ENCODE measurements around the gene CD6. TPM values are rescaled to one million over a fixed set of nuclear protein-coding genes. Genes with fewer than 3 reads are reported as not detected.
"Not testable (repeated sequence)": the region's sequence is repeated elsewhere in the genome, so short reads cannot be mapped to it uniquely, and the experiment has no call there.

Gene CD6
- total RNA-seq, 2 donors from 2014 or later: 0.43 to 0.93 TPM

DNA sequence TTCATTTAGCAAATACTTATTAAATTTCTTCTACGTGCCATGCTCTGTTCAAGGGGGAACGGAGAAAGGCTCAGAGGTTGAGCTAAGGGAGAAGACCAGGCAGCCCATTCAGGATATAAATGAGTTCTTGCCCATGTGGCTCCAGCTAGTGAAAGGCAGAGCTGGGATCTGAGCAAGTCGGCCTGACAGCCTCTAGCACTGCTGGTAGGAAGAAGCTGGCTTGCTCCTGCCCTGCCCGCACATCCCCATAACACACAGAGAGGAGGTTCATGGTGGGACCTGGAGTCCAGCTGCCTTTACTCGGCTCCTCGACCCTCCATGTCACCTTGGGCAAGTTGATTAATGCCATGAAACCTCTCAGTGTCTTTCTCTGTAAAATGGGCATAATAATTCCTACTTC, 21.5 kb upstream of the CD6 start:
- intact Hi-C loops (cut with DNase I): no loop called here
- no peak for DNase-seq (ENCODE audit: low spot score)

GRCh38 chr11:60950933-60951605, 20.4 kb upstream of the CD6 start:
- DNase-seq (ENCODE audit: low spot score): peak; percentile 88
- intact Hi-C loops (cut with DNase I): no loop called here

GRCh38 chr11:60951606-60951903, 19.9 kb upstream of the CD6 start:
- intact Hi-C loops (cut with DNase I): no loop called here
- no peak for DNase-seq (ENCODE audit: low spot score)

DNA sequence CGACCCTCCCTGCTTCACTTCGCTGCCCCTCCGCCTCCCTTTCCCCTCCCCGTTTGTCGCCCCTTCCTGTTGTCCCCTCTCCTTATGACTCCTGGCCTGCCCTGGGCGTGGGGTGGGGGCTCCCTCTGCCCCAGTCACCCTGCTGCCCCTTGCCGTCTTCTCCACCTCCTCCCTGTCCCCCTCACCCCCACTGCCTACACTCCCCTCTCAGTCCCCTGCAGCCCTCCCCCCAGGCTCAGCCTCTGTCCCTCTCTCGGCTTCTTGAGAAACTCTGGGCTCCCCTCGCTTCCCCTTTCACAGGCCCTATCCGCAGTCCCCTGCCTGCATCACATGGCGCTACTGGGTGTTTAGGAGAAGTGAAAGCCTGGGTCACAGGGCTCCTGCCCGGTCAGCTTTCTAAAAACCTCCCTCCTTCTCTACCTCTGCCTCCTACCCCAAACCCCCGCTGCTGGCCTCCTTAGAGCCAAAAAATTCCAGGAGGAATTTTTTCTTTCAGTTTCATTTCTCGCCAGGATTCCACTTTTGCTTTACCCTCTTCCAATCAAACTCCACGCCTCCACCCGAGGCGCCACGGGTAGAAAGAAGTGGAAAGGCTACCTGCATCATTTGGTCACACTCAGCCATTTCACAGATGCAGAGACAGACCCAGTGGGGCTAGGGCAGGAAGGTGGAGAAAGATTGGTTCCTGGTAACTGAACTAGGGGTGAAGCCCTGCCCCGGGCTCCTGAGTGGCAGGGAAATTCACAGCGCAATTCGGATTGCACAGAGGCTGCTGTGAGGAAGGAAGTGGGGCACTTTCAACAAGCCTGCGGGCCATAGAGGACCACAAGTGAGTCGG, 19.4 kb upstream of the CD6 start, which contains the start of gene SLC15A3:
TSS of gene SLC15A3 (minus strand) at position 273 of the 838 bp plus-strand sequence. CDS start 625 bp downstream, outside the sequence.
- peak; percentile 92 for DNase-seq (ENCODE audit: low spot score)
- intact Hi-C loops (cut with DNase I): no loop called here

GRCh38 chr11:60952742-60953170, 18.7 kb upstream of the CD6 start:
- intact Hi-C loops (cut with DNase I): no loop called here
- DNase-seq (ENCODE audit: low spot score): no peak

- no peak for DNase-seq (ENCODE audit: low spot score)
- intact Hi-C loops (cut with DNase I): no loop called here
These were observed 17.7 kb upstream of the CD6 start for GRCh38 chr11:60953781-60954180.

DNA sequence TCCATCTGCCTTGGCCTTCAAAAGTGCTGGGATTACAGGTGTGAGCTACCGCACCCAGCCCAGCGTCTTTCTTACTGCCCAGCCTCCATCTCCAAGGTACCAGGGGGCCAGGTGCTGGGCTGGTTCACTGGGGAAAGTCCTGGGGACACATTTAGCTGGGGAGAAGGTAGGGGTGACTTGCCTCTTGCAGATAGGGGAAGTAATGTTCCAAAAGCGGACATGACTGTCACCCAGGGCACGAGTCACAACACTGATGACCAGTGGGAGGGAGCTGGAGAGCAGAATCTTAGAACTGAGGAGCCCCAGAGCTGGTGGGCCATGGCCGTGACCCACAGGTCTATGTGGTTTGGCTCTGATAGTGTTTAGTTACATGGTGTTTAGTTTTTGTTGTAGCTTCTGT, 17.1 kb upstream of the CD6 start:
- no peak for DNase-seq (ENCODE audit: low spot score)
- intact Hi-C loops (cut with DNase I): no loop called here

- no peak for DNase-seq (ENCODE audit: low spot score)
- intact Hi-C loops (cut with DNase I): no loop called here
These were observed 15.9 kb upstream of the CD6 start for GRCh38 chr11:60955571-60955970.

DNA sequence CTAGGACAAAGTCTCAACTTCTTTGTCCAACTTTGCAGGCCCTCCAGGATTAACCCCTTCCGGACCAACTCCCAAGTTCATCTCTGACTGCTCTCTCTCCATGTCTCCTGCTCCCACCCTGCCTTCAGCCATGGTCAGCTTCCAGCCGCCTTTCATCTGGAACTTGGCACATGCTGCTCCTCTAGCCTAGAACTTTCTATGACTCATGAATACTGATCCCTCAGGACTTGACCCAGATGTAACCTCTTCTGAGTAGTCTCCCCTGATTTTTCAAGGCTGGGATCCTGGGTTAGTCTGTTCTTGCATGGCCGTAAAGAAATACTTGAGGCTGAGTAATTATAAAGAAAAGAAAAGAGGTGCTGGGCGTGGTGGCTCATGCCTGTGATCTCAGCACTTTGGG, 14.3 kb upstream of the CD6 start:
- intact Hi-C loops (cut with DNase I): no loop called here
- no peak for DNase-seq (ENCODE audit: low spot score)

- DNase-seq (ENCODE audit: low spot score): no peak
- intact Hi-C loops (cut with DNase I): no loop called here
These were observed 12.0 kb upstream of the CD6 start for GRCh38 chr11:60959431-60959830.

GRCh38 chr11:60960405-60960804, 11.1 kb upstream of the CD6 start:
- intact Hi-C loops (cut with DNase I): loop anchor here in 1 of 2 donors (10.0 kb wide), 1 partner anchor 184 kb away; no protein-coding TSS in a partner anchor

DNA sequence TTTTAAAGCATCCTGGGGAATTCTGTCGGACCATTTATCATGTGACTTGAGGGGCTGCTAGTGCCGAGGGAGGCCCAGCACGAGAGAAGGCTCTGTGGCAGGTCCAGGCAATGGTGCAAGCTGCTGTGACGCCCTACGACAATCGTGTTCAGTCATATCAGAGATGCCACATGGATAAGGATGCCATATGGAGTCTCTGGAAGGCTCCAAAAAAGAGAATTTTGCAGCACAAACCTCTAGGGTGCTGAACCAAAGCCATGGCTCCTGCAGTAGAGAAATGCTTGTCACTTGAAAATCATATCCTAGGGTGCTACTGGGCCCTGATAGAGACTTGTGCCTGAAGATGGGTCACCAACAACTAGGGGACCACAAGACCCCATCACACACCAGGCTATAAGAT, 6.7 kb upstream of the CD6 start:
- DNase-seq (ENCODE audit: low spot score): no peak
- intact Hi-C loops (cut with DNase I): loop anchor here in 1 of 2 donors (10.0 kb wide), 1 partner anchor 180 kb away; no protein-coding TSS in a partner anchor

More at GRCh38 chr11:60960405-60960804, 11.1 kb upstream of the CD6 start:
- DNase-seq (ENCODE audit: low spot score): no peak

GRCh38 chr11:60966890-60967289, 4.6 kb upstream of the CD6 start:
- no peak for DNase-seq (ENCODE audit: low spot score)
- intact Hi-C loops (cut with DNase I): loop anchor here in 1 of 2 donors (10.0 kb wide), 1 partner anchor 178 kb away; no protein-coding TSS in a partner anchor

GRCh38 chr11:60968223-60968622, 3.3 kb upstream of the CD6 start:
- intact Hi-C loops (cut with DNase I): loop anchor here in 1 of 2 donors (10.0 kb wide), 1 partner anchor 177 kb away; no protein-coding TSS in a partner anchor
- DNase-seq (ENCODE audit: low spot score): no peak

DNA sequence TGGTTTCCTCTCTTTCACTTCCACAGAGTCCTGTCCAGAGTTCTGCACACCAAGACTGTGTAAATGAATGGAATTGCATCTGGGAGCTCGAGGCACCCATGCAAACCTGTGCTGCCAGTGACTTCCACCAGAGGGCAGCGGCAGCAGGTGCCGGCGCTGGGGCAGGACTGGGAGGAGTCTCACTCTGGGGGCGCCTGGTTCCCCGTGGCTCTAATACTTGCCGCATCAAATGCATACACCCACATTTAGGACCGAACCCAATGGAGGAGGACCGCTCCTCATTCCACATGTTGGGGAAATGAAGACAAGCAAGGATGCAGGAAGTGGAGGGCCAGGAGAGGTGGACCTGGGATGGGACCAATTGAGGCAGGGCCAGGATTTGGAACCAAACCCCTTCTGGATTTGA, 1.1 kb upstream of the CD6 start:
- intact Hi-C loops (cut with DNase I): no loop called here
- DNase-seq (ENCODE audit: low spot score): peak; percentile 87

DNA sequence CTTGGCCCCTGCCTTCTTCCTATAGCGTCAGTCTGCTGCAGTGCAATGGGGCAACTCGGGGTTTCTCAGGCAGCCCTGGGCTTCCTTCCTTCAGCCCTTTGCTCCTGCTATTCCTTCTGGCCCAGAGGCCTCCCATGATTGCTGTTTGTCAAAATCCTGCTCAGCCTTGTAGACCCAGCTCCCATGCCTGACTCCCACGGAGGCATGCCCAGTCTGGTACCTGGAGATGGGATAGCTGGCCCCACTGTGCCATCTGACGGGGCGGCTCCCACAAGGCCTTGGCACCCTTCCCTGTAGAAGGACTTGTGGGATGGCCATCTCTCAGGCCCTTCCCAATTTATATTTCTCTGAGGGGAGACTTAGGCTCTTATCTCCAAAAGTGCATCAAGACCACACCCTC, 590 bp upstream of the CD6 start:
- intact Hi-C loops (cut with DNase I): no loop called here
- no peak for DNase-seq (ENCODE audit: low spot score)

DNA sequence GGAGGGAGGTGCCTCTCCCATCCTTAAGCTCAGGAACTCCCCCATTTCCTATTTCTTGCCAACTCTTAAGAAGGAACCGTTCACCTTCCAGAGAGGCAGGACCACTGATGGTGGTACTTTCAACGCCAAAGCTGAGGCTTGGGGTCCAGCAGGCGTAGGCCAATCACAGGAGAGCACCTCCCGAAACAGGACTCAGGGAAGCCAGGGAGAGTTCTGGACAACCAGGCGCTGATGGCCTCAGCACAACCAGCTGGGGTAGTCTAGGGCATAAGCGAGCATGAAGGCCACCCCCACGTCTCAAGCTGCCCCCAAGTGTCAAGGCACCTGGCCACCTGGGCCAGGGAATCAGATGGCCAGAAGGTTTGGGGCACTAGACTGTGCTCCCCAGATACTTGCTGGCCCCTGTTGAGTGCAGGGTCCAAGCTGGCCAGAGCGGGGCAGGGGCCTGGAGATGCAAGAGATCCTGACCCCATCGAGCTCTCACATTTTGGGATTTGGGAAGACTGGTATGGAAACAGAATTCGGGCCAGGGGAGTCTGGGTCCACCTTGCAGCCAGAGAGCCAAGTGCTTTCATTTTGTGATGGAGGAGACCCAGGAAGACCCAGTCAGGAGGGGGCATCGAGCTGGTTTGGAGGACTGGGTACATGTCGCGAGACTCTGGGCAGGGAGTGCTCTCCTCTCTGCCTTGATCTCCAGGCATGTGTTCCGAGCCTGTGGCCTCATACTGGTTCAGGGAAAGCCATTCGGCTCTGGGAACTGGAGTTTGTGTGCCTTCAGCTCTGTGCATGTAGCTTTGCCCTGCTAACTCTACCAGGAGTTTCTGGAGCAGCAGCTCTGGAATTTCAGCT, 926 bp downstream of the CD6 start:
- DNase-seq (ENCODE audit: low spot score): no peak
- intact Hi-C loops (cut with DNase I): no loop called here

- intact Hi-C loops (cut with DNase I): no loop called here
- no peak for DNase-seq (ENCODE audit: low spot score)
These were observed 2.2 kb downstream of the CD6 start for GRCh38 chr11:60973699-60974098.

DNA sequence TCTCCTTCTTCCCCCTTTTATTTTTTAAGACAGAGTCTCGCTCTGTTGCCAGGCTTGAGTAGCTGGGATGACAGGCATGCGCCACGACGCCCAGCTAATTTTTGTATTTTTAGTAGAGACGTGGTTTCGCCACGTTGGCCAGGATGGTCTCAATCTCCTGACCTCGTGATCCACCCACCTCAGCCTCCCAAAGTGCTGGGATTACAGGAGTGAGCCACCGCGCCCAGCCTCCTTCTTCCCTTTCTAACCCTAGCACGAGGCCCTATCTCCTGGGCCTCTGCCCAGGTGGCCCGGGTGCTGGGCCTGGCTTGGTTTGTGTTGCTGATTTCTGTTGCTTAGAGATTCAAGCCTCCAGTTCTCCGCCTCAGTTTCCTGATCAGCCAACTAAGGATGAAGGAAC, 2.8 kb downstream of the CD6 start:
- intact Hi-C loops (cut with DNase I); DNase-seq (ENCODE audit: low spot score): not testable (repeated sequence)

GRCh38 chr11:60974726-60975125, 3.2 kb downstream of the CD6 start:
- no peak for DNase-seq (ENCODE audit: low spot score)
- intact Hi-C loops (cut with DNase I): no loop called here
